Skeletal muscle tissue (tissue), 4 donors: ENCODE measurements around the gene DDR2. TPM values are rescaled to one million over a fixed set of nuclear protein-coding genes. Genes with fewer than 3 reads are reported as not detected.
"Not testable (repeated sequence)": the region's sequence is repeated elsewhere in the genome, so short reads cannot be mapped to it uniquely, and the experiment has no call there.

Source experiments
- H3K27ac ChIP-seq: one replicate; pipeline ENCODE4 v1.7.0; 2013; ENCODE audit warnings: mild to moderate bottlenecking, low read depth, low read length, inconsistent platforms
- H3K27me3 ChIP-seq, 3 donors: one replicate each; pipeline ENCODE4 v1.7.0; 2013; ENCODE audit warnings: low read length in 3 of 3; ENCODE audit not compliant: control insufficient read depth in 3 of 3, insufficient read depth in 3 of 3
- H3K36me3 ChIP-seq, 3 donors: one replicate each; pipeline ENCODE4 v1.7.0; 2013; ENCODE audit warnings: low read length in 3 of 3; ENCODE audit not compliant: control insufficient read depth in 3 of 3, insufficient read depth in 3 of 3
- H3K4me1 ChIP-seq, 3 donors: one replicate each; pipeline ENCODE4 v1.7.0; 2013; ENCODE audit warnings: low read length in 3 of 3, mild to moderate bottlenecking in 3 of 3; ENCODE audit not compliant: control insufficient read depth in 3 of 3, insufficient read depth in 3 of 3
- H3K4me3 ChIP-seq, 3 donors: one replicate each; pipeline ENCODE4 v1.7.0; 2013; ENCODE audit warnings: low read length in 3 of 3
- H3K9ac ChIP-seq, 3 donors: one replicate each; pipeline ENCODE4 v1.7.0; 2013; ENCODE audit warnings: low read length in 3 of 3, mild to moderate bottlenecking in 3 of 3, moderate library complexity in 2 of 3, low read depth in 1 of 3
- H3K9me3 ChIP-seq, 3 donors: one replicate each; pipeline ENCODE4 v1.7.0; 2013; ENCODE audit warnings: low read length in 3 of 3; ENCODE audit not compliant: control insufficient read depth in 3 of 3
- total RNA-seq: library from RNA; depleted of rRNA; stranded (reverse); fragments of >200 nt; gene quantifications from one replicate; pipeline ENCODE4 v1.2.3, GENCODE V29; 2014
- donor health status: Osteomylitis.

DDR2 gene
- total RNA-seq, 1 donor from 2014 or later = 40.2 TPM

- no peak overlapping the region for H3K4me3 ChIP-seq
Measured at GRCh38 chr1:162779043-162779442, 146.8 kb downstream of the DDR2 start.

GRCh38 chr1:162782671-162783070, 150.4 kb downstream of the DDR2 start:
- Histone ChIP-seq H3K27me3 (no peaks in the 10 kb centered on the region), H3K27ac (no peak overlapping the region), H3K9ac (no peak overlapping the region), H3K36me3 (peaks cover 0 to 8% (median 0%) of the 10 kb centered on the region in 3 donors), H3K9me3 (no peaks in the 10 kb centered on the region), H3K4me3 (no peak overlapping the region), H3K4me1 (no peaks in the 10 kb centered on the region)

More at GRCh38 chr1:162779043-162779442, 146.8 kb downstream of the DDR2 start:
- peaks cover 0 to 10% (median 0%) of the 10 kb centered on the region in 3 donors for H3K36me3 ChIP-seq
- H3K27me3 ChIP-seq = no peaks in the 10 kb centered on the region
- no peak overlapping the region for H3K27ac ChIP-seq
- H3K4me1 ChIP-seq = no peaks in the 10 kb centered on the region
- no peaks in the 10 kb centered on the region for H3K9me3 ChIP-seq
- H3K9ac ChIP-seq = no peak overlapping the region

- not testable (repeated sequence) for H3K4me3 ChIP-seq, H3K9ac ChIP-seq, H3K9me3 ChIP-seq, H3K36me3 ChIP-seq, H3K4me1 ChIP-seq, H3K27ac ChIP-seq, H3K27me3 ChIP-seq
Measured at GRCh38 chr1:162784926-162785325, 152.7 kb downstream of the DDR2 start.

- H3K27me3 ChIP-seq, H3K27ac ChIP-seq, H3K4me3 ChIP-seq, H3K4me1 ChIP-seq, H3K9ac ChIP-seq, H3K36me3 ChIP-seq, H3K9me3 ChIP-seq: not testable (repeated sequence)
Measured at GRCh38 chr1:162788783-162789182, 156.5 kb downstream of the DDR2 start.

GRCh38 chr1:162790303-162790984, 158.2 kb downstream of the DDR2 start, which contains the start of gene HSD17B7:
TSS of gene HSD17B7 (plus strand) at chr1:162790702. CDS start at chr1:162790801, 99 bp downstream.
- H3K9ac ChIP-seq = peak within 1 kb of the TSS; percentile 64 to 73 (median 72)
- not testable (repeated sequence) for H3K4me1 ChIP-seq

GRCh38 chr1:162790985-162791357, 158.7 kb downstream of the DDR2 start:
- H3K9me3 ChIP-seq, H3K27me3 ChIP-seq, H3K36me3 ChIP-seq, H3K4me1 ChIP-seq, H3K27ac ChIP-seq: not testable (repeated sequence)
- Histone ChIP-seq H3K9ac (peak overlapping the region in 2 of 3 donors; percentile 64 to 66), H3K4me3 (peak overlapping the region; percentile 62 to 74 (median 68))

More at GRCh38 chr1:162790303-162790984, 158.2 kb downstream of the DDR2 start, which contains the start of gene HSD17B7:
- H3K27ac ChIP-seq = peak within 1 kb of the TSS; percentile 66
- peak within 1 kb of the TSS; percentile 68 to 74 (median 70) for H3K4me3 ChIP-seq
- H3K9me3 ChIP-seq, H3K27me3 ChIP-seq, H3K36me3 ChIP-seq: not testable (repeated sequence)

- not testable (repeated sequence) for H3K27me3 ChIP-seq, H3K27ac ChIP-seq, H3K36me3 ChIP-seq, H3K9ac ChIP-seq, H3K9me3 ChIP-seq, H3K4me3 ChIP-seq, H3K4me1 ChIP-seq
Measured at GRCh38 chr1:162794284-162794683, 162.0 kb downstream of the DDR2 start.

- not testable (repeated sequence) for H3K4me3 ChIP-seq, H3K27ac ChIP-seq, H3K4me1 ChIP-seq, H3K9me3 ChIP-seq, H3K27me3 ChIP-seq, H3K9ac ChIP-seq, H3K36me3 ChIP-seq
Measured at GRCh38 chr1:162796617-162797279, 164.5 kb downstream of the DDR2 start.

GRCh38 chr1:162799995-162800830, 167.9 kb downstream of the DDR2 start:
- not testable (repeated sequence) for H3K27ac ChIP-seq, H3K9me3 ChIP-seq, H3K4me3 ChIP-seq, H3K9ac ChIP-seq, H3K27me3 ChIP-seq, H3K4me1 ChIP-seq, H3K36me3 ChIP-seq

GRCh38 chr1:162807503-162807902, 175.2 kb downstream of the DDR2 start:
- H3K36me3 ChIP-seq, H3K4me3 ChIP-seq, H3K9ac ChIP-seq, H3K27ac ChIP-seq, H3K27me3 ChIP-seq, H3K4me1 ChIP-seq, H3K9me3 ChIP-seq: not testable (repeated sequence)
